SU-DHL-6 (cell line): ENCODE measurements around the gene TPK1.

Experiments used
- H2AFZ ChIP-seq: fragments of 200-600 bp; sonication (generic); 2 replicates; pipeline ENCODE4 v1.6.1; 2014; ENCODE audit warnings: low read depth, mild to moderate bottlenecking, moderate library complexity, mixed read lengths, antibody characterized with exemption, low read length; ENCODE audit not compliant: severe bottlenecking
- H3F3A ChIP-seq: fragments of 200-600 bp; shearing (Covaris generic); 2 replicates; pipeline ENCODE4 v1.6.0; 2016; ENCODE audit warnings: antibody characterized with exemption, mild to moderate bottlenecking; ENCODE audit not compliant: insufficient read depth
- H3K27ac ChIP-seq: fragments of 200-600 bp; sonication (generic); 2 replicates; pipeline ENCODE4 v1.5.1; 2016; ENCODE audit warnings: low read depth, mild to moderate bottlenecking, low read length, moderate library complexity, mixed read lengths
- H3K27me3 ChIP-seq: fragments of 200-600 bp; sonication (generic), shearing (Covaris generic); 2 replicates; pipeline ENCODE4 v1.6.0; 2014; ENCODE audit warnings: mild to moderate bottlenecking, low read length
- H3K36me3 ChIP-seq: fragments of 200-600 bp; sonication (generic); 2 replicates; pipeline ENCODE4 v1.6.1; 2014; ENCODE audit warnings: mild to moderate bottlenecking, low read length, mixed read lengths
- H3K4me2 ChIP-seq: fragments of 300-600, 200-600 bp; shearing (Covaris generic), sonication (generic); 2 replicates; pipeline ENCODE4 v1.6.0; 2014; ENCODE audit warnings: low read length, low read depth, mild to moderate bottlenecking; ENCODE audit not compliant: poor library complexity, severe bottlenecking
- H3K4me3 ChIP-seq: fragments of 200-600 bp; sonication (generic); 2 replicates; pipeline ENCODE4 v1.5.1; 2014; ENCODE audit warnings: antibody characterized with exemption, low read length, mild to moderate bottlenecking, mixed read lengths; ENCODE audit not compliant: insufficient read depth, poor library complexity, severe bottlenecking
- H3K79me2 ChIP-seq: fragments of 200-600 bp; sonication (generic); 2 replicates; pipeline ENCODE4 v1.6.1; 2014; ENCODE audit warnings: mild to moderate bottlenecking, low read length, moderate library complexity; ENCODE audit not compliant: insufficient read depth
- H3K9ac ChIP-seq: fragments of 200-600 bp; sonication (generic); 2 replicates; pipeline ENCODE4 v1.7.0; 2014; ENCODE audit warnings: mild to moderate bottlenecking, low read length
- H3K9me2 ChIP-seq: fragments of 200-600 bp; sonication (generic); replicated peaks from 2 replicates; pipeline ENCODE4 v1.6.1; 2014; ENCODE audit warnings: low read length; ENCODE audit not compliant: insufficient read depth
- H3K9me3 ChIP-seq: fragments of 200-600 bp; sonication (generic); 2 replicates; pipeline ENCODE4 v1.6.1; 2014; ENCODE audit warnings: low read length, mixed read lengths; ENCODE audit not compliant: insufficient read depth
- H4K20me1 ChIP-seq: fragments of 200-600 bp; sonication (generic); 2 replicates; pipeline ENCODE4 v1.6.1; 2014; ENCODE audit warnings: low read depth, mild to moderate bottlenecking, antibody characterized with exemption, low read length, moderate library complexity, mixed read lengths
- EZH2phosphoT487 ChIP-seq: fragments of 200-600 bp; sonication (generic), shearing (Covaris generic); conservative IDR thresholded peaks from 2 replicates; pipeline ENCODE4 v1.6.1; 2018; ENCODE audit warnings: mild to moderate bottlenecking, antibody characterized with exemption, low read length, moderate library complexity, mixed read lengths
- TF ChIP-seq, protein P1 (sequence below): fragments of 200-600 bp; sonication (generic); IDR thresholded peaks from one replicate; pipeline ENCODE4 v1.5.1; 2017; ENCODE audit warnings: antibody characterized with exemption, mild to moderate bottlenecking, low read length, moderate library complexity; ENCODE audit not compliant: insufficient read depth, poor library complexity, severe bottlenecking

TPK1 gene

DNA sequence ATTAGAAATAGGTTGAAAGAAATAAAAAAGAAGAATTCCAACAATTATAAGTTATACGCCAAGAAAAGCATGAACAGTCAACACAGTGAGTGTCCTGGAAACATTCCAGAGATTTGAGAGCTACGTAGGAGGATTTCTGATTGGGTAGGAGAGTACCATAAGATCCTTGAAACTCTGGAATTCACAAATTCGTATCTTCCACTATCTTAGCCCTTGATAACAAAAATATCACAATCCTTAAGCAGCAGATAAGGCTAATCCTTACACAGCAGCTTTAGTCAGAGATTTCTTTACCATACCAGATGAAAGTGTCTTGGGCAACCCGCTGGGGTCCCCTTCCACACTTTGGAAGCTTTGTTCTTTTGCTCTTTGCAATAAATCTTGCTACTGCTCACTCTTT lies 8.2 kb downstream of the TPK1 start:
- H2AFZ ChIP-seq = no peak overlapping the region
- H3K4me3 ChIP-seq = no peak overlapping the region
- H3K27ac ChIP-seq = no peak overlapping the region

DNA sequence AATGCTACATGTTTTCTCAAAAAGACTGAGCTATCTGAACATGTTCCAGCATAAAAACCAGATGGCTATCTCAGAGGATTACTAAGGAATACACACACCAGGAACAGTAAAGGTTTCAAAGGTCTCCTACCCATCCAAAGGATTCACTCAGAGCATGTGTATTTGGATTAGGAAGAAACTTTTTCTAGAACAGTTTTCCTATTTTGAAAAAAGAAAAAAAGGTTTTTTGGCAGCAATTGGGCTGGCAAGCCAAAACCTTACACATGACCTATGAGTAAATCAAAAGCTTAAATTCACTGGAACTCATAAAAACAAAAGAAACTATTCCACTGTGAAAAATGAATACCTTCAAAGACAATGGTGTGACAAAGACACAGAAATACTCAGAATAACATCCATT lies 9.6 kb downstream of the TPK1 start:
- no peak overlapping the region for H3K4me3 ChIP-seq
- H3K36me3 ChIP-seq = no peaks in the 10 kb centered on the region
- no peak overlapping the region for H3K4me2 ChIP-seq
- no peaks in the 10 kb centered on the region for H3K9me3 ChIP-seq
- H3K9ac ChIP-seq = no peak overlapping the region
- no peaks in the 10 kb centered on the region for H3F3A ChIP-seq
- no peak overlapping the region for H3K27ac ChIP-seq
- no peaks in the 10 kb centered on the region for H3K27me3 ChIP-seq
- H2AFZ ChIP-seq = no peak overlapping the region
- H3K79me2 ChIP-seq = no peaks in the 10 kb centered on the region
- TF ChIP-seq EZH2phosphoT487 = no peak
- TF ChIP-seq, protein P1, sequence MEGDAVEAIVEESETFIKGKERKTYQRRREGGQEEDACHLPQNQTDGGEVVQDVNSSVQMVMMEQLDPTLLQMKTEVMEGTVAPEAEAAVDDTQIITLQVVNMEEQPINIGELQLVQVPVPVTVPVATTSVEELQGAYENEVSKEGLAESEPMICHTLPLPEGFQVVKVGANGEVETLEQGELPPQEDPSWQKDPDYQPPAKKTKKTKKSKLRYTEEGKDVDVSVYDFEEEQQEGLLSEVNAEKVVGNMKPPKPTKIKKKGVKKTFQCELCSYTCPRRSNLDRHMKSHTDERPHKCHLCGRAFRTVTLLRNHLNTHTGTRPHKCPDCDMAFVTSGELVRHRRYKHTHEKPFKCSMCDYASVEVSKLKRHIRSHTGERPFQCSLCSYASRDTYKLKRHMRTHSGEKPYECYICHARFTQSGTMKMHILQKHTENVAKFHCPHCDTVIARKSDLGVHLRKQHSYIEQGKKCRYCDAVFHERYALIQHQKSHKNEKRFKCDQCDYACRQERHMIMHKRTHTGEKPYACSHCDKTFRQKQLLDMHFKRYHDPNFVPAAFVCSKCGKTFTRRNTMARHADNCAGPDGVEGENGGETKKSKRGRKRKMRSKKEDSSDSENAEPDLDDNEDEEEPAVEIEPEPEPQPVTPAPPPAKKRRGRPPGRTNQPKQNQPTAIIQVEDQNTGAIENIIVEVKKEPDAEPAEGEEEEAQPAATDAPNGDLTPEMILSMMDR = no peak
- H3K9me2 ChIP-seq = no peaks in the 10 kb centered on the region
- no peaks in the 10 kb centered on the region for H4K20me1 ChIP-seq

More for the DNA sequence above, 8.2 kb downstream of the TPK1 start:
- H3K9ac ChIP-seq = no peak overlapping the region
- H3K9me3 ChIP-seq = no peaks in the 10 kb centered on the region
- H4K20me1 ChIP-seq = no peaks in the 10 kb centered on the region
- no peak for TF ChIP-seq EZH2phosphoT487
- TF ChIP-seq, protein P1 = no peak
- no peaks in the 10 kb centered on the region for H3F3A ChIP-seq
- no peaks in the 10 kb centered on the region for H3K36me3 ChIP-seq
- H3K4me2 ChIP-seq = no peak overlapping the region
- H3K79me2 ChIP-seq = no peaks in the 10 kb centered on the region
- H3K9me2 ChIP-seq = no peaks in the 10 kb centered on the region
- no peaks in the 10 kb centered on the region for H3K27me3 ChIP-seq

- no peaks in the 10 kb centered on the region for H3K36me3 ChIP-seq
- no peaks in the 10 kb centered on the region for H3K79me2 ChIP-seq
- no peaks in the 10 kb centered on the region for H3K9me3 ChIP-seq
- H2AFZ ChIP-seq = no peak overlapping the region
- H3K9ac ChIP-seq = no peak overlapping the region
- no peak overlapping the region for H3K4me2 ChIP-seq
- TF ChIP-seq, protein P1 = no peak
- no peak for TF ChIP-seq EZH2phosphoT487
- no peak overlapping the region for H3K27ac ChIP-seq
- no peaks in the 10 kb centered on the region for H4K20me1 ChIP-seq
- H3K27me3 ChIP-seq = no peaks in the 10 kb centered on the region
- H3F3A ChIP-seq = no peaks in the 10 kb centered on the region
- no peak overlapping the region for H3K4me3 ChIP-seq
- no peaks in the 10 kb centered on the region for H3K9me2 ChIP-seq
These were observed 11.5 kb downstream of the TPK1 start for GRCh38 chr7:144824360-144824759.
